Right renal cortex interstitium (tissue), 3 donors: ENCODE results near the gene FSTL1. TPM values are rescaled to one million over a fixed set of nuclear protein-coding genes. Genes with fewer than 3 reads are reported as not detected.

ENCODE experiments used
- DNase-seq, 3 donors: peaks; one replicate each; pipeline ENCODE4 v3.0.0-alpha.2; 2013; ENCODE audit warnings: low read depth in 3 of 3, low spot score in 2 of 3
- polyA plus RNA-seq, 3 donors: library from polyadenylated mRNA; unstranded; fragments of 120-200 nt; gene quantifications; one replicate each; pipeline ENCODE4 v1.2.1, GENCODE V29; 2013; ENCODE audit not compliant: insufficient read length in 3 of 3

Gene FSTL1
- polyA plus RNA-seq, 3 donors = 528 to 591 (median 582) TPM

GRCh38 chr3:120469440-120469839 lies 18.6 kb upstream of the FSTL1 start:
- no peak for DNase-seq

- no peak for DNase-seq
These were observed 18.0 kb upstream of the FSTL1 start for GRCh38 chr3:120468635-120469295.

GRCh38 chr3:120462409-120462959 lies 11.7 kb upstream of the FSTL1 start:
- no peak for DNase-seq

GRCh38 chr3:120461416-120461815 lies 10.6 kb upstream of the FSTL1 start:
- DNase-seq = no peak

- no peak for DNase-seq
These were observed 10.1 kb upstream of the FSTL1 start for GRCh38 chr3:120460862-120461261.

- no peak for DNase-seq
These were observed 9.5 kb upstream of the FSTL1 start for GRCh38 chr3:120460181-120460790.

GRCh38 chr3:120459196-120459595 lies 8.4 kb upstream of the FSTL1 start:
- no peak for DNase-seq

GRCh38 chr3:120457827-120458226 lies 7.0 kb upstream of the FSTL1 start:
- no peak for DNase-seq

- DNase-seq = no peak
These were observed 3.4 kb upstream of the FSTL1 start for GRCh38 chr3:120454076-120454689.

GRCh38 chr3:120452816-120453215 lies 2.0 kb upstream of the FSTL1 start:
- no peak for DNase-seq

- DNase-seq = no peak
These were observed 1.0 kb upstream of the FSTL1 start for GRCh38 chr3:120451806-120452205.

- DNase-seq = no peak
These were observed 525 bp upstream of the FSTL1 start for GRCh38 chr3:120451272-120451761.

GRCh38 chr3:120449701-120450599 lies 842 bp downstream of the FSTL1 start:
- DNase-seq = no peak

- no peak for DNase-seq
These were observed 1.5 kb downstream of the FSTL1 start for GRCh38 chr3:120449251-120449650.

GRCh38 chr3:120448756-120449155 lies 2.0 kb downstream of the FSTL1 start:
- DNase-seq = no peak

- no peak for DNase-seq
These were observed 3.7 kb downstream of the FSTL1 start for GRCh38 chr3:120446891-120447668.

- DNase-seq = no peak
These were observed 5.1 kb downstream of the FSTL1 start for GRCh38 chr3:120445654-120446053.

- no peak for DNase-seq
These were observed 7.1 kb downstream of the FSTL1 start for GRCh38 chr3:120443626-120444123.

GRCh38 chr3:120442975-120443517 lies 7.7 kb downstream of the FSTL1 start:
- no peak for DNase-seq
